GM12892 (cell line): ENCODE results near the gene TENM4.

Experiments
- DNase-seq: peaks from one replicate; pipeline ENCODE4 v3.0.0; 2011; ENCODE audit not compliant: insufficient read length
- FAIRE-seq: peaks from 2 replicates; lab custom pipeline; 2011; peaks lifted over from hg19 to GRCh38; lab: Jason Lieb, UNC
- POLR2A ChIP-seq: IDR thresholded peaks from 2 replicates; pipeline ENCODE4 v1.6.1; 2011; ENCODE audit warnings: low read depth, low read length, control low read depth
- POLR2AphosphoS5 ChIP-seq: IDR thresholded peaks from 2 replicates; pipeline ENCODE4 v1.6.1; 2011; ENCODE audit warnings: low read depth, low read length, control low read depth
- TAF1 ChIP-seq: IDR thresholded peaks from 2 replicates; pipeline ENCODE4 v1.6.1; 2011; ENCODE audit warnings: low read depth, mild to moderate bottlenecking, control low read depth, low read length, borderline replicate concordance

TENM4 gene

GRCh38 chr11:79174045-79175008 lies 266.5 kb downstream of the TENM4 start:
- FAIRE-seq (no peak), DNase-seq (no peak)
- TF ChIP-seq TAF1: no peak
- no peak for TF ChIP-seq POLR2AphosphoS5

- no peak for DNase-seq
- no peak for TF ChIP-seq TAF1
- no peak for TF ChIP-seq POLR2A
- no peak for TF ChIP-seq POLR2AphosphoS5
- no peak for FAIRE-seq
Measured at GRCh38 chr11:79173615-79174014, 267.2 kb downstream of the TENM4 start.

GRCh38 chr11:79170321-79170720 lies 270.5 kb downstream of the TENM4 start:
- FAIRE-seq (no peak), DNase-seq (no peak)

GRCh38 chr11:79168530-79169110 lies 272.2 kb downstream of the TENM4 start:
- no peak for FAIRE-seq
- no peak for DNase-seq
- no peak for TF ChIP-seq TAF1
- no peak for TF ChIP-seq POLR2A
- no peak for TF ChIP-seq POLR2AphosphoS5

More at GRCh38 chr11:79170321-79170720, 270.5 kb downstream of the TENM4 start:
- TF ChIP-seq TAF1: no peak
- no peak for TF ChIP-seq POLR2AphosphoS5
- TF ChIP-seq POLR2A: no peak

GRCh38 chr11:79167510-79168188 lies 273.2 kb downstream of the TENM4 start:
- FAIRE-seq (no peak), DNase-seq (no peak)
- TF ChIP-seq TAF1: no peak
- TF ChIP-seq POLR2A: no peak
- TF ChIP-seq POLR2AphosphoS5: no peak

GRCh38 chr11:79165908-79166307 lies 274.9 kb downstream of the TENM4 start:
- FAIRE-seq: no peak
- no peak for DNase-seq
- TF ChIP-seq POLR2A (no peak), POLR2AphosphoS5 (no peak), TAF1 (no peak)

GRCh38 chr11:79160791-79161403 lies 279.9 kb downstream of the TENM4 start:
- peak; percentile 66 for FAIRE-seq
- DNase-seq: no peak

GRCh38 chr11:79159657-79160450 lies 281.0 kb downstream of the TENM4 start:
- TF ChIP-seq TAF1 (no peak), POLR2A (no peak), POLR2AphosphoS5 (no peak)
- DNase-seq (no peak), FAIRE-seq (no peak)

More at GRCh38 chr11:79160791-79161403, 279.9 kb downstream of the TENM4 start:
- TF ChIP-seq TAF1 (no peak), POLR2AphosphoS5 (no peak), POLR2A (no peak)

- TF ChIP-seq POLR2A: no peak
- no peak for TF ChIP-seq TAF1
- TF ChIP-seq POLR2AphosphoS5: no peak
- FAIRE-seq: no peak
- DNase-seq: no peak
Measured at GRCh38 chr11:79157738-79158137, 283.1 kb downstream of the TENM4 start.

GRCh38 chr11:79156031-79156430 lies 284.8 kb downstream of the TENM4 start:
- TF ChIP-seq POLR2AphosphoS5 (no peak), TAF1 (no peak), POLR2A (no peak)
- no peak for DNase-seq
- FAIRE-seq: no peak
